ENCODE results near the gene OXNAD1.

Gene OXNAD1

GRCh38 chr3:16279010-16279801 is 14.2 kb downstream of the OXNAD1 start:
- no peak for TF ChIP-seq ZNF274 (IDR thresholded peaks at IDR 0.05; ENCODE audit: low read depth, low read length)
- no peak overlapping the region for H3K4me3 ChIP-seq (ENCODE audit: low read length)

DNA sequence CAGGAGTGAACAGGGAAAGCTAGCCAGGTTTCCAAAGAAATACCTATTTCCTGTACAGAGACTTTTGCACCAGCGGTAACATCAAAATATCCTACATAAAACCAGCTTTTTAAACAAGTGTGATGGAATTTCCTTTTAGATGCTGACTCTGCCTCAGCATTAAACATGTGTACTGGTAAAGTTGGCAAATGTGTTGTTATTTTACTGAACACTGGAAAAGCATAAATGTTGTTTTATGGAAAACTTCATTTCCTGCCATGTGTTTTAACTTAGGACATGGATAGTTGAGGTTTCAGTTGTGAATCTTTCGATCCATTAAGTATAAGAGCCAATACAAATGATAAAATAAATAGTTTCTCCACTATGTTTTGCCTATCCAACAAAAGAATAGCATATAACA is 15.7 kb downstream of the OXNAD1 start:
- H3K4me3 ChIP-seq (ENCODE audit: low read length) = no peak overlapping the region
- TF ChIP-seq ZNF274 (IDR thresholded peaks at IDR 0.05; ENCODE audit: low read depth, low read length) = no peak

- H3K4me3 ChIP-seq (ENCODE audit: low read length) = no peak overlapping the region
- TF ChIP-seq ZNF274 (IDR thresholded peaks at IDR 0.05; ENCODE audit: low read depth, low read length) = no peak
Measured at GRCh38 chr3:16284633-16285032, 19.6 kb downstream of the OXNAD1 start.

GRCh38 chr3:16286161-16286560 is 21.1 kb downstream of the OXNAD1 start:
- peak overlapping the region; percentile 70; the same call in 1 of the 2 replicates for H3K4me3 ChIP-seq (ENCODE audit: low read length)
- no peak for TF ChIP-seq ZNF274 (IDR thresholded peaks at IDR 0.05; ENCODE audit: low read depth, low read length)

- H3K4me3 ChIP-seq (ENCODE audit: low read length) = peak overlapping the region; percentile 70
- TF ChIP-seq ZNF274 (IDR thresholded peaks at IDR 0.05; ENCODE audit: low read depth, low read length) = no peak
Measured at GRCh38 chr3:16286751-16287543, 21.9 kb downstream of the OXNAD1 start.

GRCh38 chr3:16288664-16289063 is 23.7 kb downstream of the OXNAD1 start:
- H3K4me3 ChIP-seq (ENCODE audit: low read length) = peak overlapping the region; percentile 35; the same call in 1 of the 2 replicates
- no peak for TF ChIP-seq ZNF274 (IDR thresholded peaks at IDR 0.05; ENCODE audit: low read depth, low read length)

- TF ChIP-seq ZNF274 (IDR thresholded peaks at IDR 0.05; ENCODE audit: low read depth, low read length) = no peak
- no peak overlapping the region for H3K4me3 ChIP-seq (ENCODE audit: low read length)
Measured at GRCh38 chr3:16289144-16289889, 24.3 kb downstream of the OXNAD1 start.

- H3K4me3 ChIP-seq (ENCODE audit: low read length) = no peak overlapping the region
- TF ChIP-seq ZNF274 (IDR thresholded peaks at IDR 0.05; ENCODE audit: low read depth, low read length) = no peak
Measured at GRCh38 chr3:16290007-16290826, 25.2 kb downstream of the OXNAD1 start.

- H3K4me3 ChIP-seq (ENCODE audit: low read length) = no peak overlapping the region
- no peak for TF ChIP-seq ZNF274 (IDR thresholded peaks at IDR 0.05; ENCODE audit: low read depth, low read length)
Measured at GRCh38 chr3:16290827-16291196, 25.8 kb downstream of the OXNAD1 start.

DNA sequence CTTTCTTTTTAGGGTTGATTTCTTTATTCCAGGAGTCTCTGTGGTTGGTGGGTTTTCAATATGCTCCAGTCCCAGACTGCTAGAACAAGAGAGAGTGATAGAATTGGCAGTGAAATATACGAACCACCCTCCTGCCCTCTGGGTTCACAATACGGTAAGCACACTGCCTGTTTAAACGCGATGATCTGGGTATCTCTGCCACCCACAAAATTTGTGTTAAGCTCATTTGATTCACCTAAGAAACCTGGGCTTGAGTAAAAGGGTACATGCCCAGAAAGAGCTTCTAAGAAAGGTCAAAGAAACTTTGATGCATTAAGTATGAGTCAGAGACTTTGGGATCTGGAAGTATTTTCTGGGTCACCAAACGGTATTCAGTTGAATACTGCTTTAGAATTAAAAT is 29.8 kb downstream of the OXNAD1 start:
- TF ChIP-seq ZNF274 (IDR thresholded peaks at IDR 0.05; ENCODE audit: low read depth, low read length) = no peak
- H3K4me3 ChIP-seq (ENCODE audit: low read length) = no peak overlapping the region

DNA sequence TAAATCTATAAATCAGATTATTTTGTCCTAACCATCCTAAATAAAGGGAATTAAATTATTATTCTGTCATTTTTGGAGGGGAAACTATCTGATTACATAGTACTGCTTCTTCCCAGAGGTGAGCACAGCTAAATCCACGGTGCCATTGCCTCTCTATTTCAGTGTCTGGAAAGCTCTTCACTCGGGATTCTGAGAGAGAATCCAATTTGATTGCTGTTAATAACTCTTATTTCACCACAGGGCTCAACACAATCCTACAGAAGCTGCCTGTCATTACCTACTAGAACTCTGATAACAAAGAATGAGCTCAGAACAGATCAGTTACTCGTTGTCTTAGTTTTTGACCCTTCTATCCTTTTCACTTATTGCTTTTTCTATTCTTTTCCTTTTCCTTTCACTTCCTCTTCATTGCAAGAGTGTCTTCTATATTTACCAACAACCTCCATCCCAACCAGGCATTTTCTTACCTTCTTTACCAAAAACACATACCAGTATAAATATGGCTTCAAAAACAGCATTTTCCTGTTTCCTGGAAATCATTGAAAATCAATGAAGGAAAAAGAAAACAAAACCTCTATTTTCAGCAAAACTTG is 30.4 kb downstream of the OXNAD1 start:
- H3K4me3 ChIP-seq (ENCODE audit: low read length) = no peak overlapping the region
- no peak for TF ChIP-seq ZNF274 (IDR thresholded peaks at IDR 0.05; ENCODE audit: low read depth, low read length)

GRCh38 chr3:16297997-16298885 is 33.2 kb downstream of the OXNAD1 start:
- TF ChIP-seq ZNF274 (IDR thresholded peaks at IDR 0.05; ENCODE audit: low read depth, low read length) = no peak
- no peak overlapping the region for H3K4me3 ChIP-seq (ENCODE audit: low read length)

All from GM08714 (cell line).